GM18873 (cell line): ENCODE results near the gene XYLT1.

ENCODE experiments used
- ATAC-seq: cut with Tn5 transposase; IDR thresholded peaks from one replicate; pipeline ENCODE4 v1.9.1; 2021; ENCODE audit warnings: mild to moderate bottlenecking, moderate library complexity, moderate number of reproducible peaks; ENCODE audit not compliant: unreplicated experiment, low FRiP score

XYLT1 gene

DNA sequence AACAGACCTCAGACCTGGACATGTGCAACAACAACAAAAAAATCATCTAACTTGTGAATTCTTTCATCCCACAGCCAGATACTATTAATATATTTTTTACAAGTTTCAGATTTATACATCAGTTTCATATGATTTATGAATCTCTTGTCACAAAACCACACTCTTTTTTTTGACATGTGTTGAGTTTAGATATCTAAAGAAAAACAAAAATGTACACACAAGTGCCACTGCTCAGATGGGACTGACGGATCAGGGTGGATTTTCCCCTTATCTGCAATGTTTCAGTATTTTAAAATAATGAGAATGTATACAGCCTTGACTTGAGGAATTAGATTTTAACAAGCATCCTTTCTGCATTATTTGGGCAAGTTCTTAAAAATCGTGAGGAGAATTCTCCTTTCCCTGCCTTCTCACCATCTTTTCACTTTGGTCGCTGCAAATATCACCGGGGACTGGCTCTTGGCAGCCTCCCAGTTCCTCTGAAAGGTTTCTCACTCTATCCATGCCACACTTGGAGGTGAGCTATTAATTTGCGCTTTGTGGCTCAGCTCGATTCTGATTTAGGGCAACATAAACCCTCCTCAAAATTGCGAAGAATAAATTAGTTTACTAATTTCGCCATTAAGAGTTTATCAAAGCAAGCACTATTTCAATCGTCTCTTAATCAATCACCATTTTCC is 225.7 kb downstream of the XYLT1 start:
- ATAC-seq = no peak

DNA sequence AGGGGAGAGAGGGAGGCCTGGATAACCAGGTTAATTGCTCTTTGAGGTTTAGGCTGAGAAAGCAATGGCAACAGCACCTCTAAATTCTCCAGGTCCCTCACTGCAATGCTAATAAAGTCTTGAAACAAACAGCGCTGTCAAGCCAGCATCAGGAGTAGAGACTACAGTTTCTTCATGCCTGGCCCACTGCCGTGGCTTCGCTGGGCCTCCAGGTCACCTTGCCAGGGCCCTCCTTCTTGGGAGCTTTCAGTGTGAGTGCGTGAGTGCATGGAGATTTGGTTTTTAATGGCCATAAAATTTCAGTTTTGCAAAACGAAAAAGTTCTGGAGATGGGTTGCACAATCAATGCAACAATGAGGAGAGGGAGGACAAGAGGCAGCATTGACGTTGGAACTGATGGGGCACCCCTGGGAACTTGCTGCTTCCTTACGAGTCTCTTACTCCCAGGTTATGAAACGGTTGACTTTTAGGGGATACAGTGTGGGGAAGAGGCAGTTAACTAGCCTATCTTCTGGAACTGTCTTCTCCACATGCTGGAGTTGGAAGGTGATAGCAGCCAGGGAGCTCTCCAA is 229.4 kb downstream of the XYLT1 start:
- ATAC-seq = no peak

DNA sequence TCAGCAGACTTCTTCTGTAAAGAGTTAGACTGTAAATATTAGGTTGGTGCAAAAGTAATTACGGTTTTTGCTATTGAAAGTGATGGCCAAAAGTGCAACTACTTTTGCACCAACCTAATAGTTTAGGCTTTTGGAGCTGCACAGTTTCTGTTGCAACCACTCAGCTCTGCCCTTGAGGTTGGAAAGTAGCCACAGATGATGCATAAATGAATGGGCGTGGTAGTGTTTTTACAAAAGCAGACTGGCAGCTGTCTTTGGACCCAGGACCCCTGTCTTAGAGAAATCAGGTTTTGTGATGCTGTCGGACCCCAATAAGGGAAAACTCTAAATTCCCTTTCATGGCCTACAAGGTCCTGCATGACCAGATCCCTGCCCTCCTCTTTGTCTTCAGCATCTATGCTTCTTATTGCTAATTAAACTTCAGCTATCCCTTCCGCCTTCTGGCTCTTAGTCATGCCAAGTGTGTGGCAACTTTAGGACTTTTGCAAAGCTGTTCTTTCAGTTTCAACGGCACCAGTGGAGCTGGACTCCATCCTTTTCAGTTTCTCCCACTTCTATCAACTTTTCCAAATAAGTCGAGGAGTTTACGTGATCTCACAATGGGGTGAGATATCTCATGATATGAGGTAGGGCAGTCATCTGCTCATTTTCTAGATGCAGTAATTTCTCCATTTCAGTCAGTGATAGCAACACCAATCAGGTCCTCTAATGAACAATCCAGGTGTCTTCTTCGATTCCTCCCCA is 232.3 kb downstream of the XYLT1 start:
- ATAC-seq = no peak

DNA sequence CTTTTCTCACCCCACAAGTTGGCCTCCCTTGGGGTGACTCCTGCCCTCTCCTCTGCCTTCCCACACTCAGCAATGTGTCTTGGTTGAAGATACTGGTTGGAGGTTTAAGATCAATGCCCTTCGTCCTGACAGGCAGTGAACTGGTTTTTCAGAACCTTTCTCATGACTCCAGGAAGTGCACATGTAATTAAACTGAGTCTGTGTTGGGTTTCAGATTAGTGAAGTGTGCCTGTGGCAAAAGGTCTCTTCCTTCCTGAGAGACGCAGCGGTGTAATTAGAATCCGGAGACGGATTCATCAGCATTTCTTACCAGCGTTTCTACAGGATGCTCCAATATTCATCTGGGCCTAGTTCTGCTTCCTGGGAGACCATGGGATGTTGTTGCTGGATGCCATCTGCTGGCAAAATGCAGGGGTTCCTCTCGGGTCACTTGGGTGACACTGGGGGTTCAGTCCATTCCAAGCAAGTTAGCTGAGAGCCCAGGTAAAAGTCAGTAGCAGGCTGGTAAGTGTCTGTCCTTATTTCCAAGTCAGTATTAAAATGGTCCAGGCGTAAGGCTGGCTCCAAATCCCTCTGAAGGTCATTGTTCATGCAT is 233.3 kb downstream of the XYLT1 start:
- no peak for ATAC-seq

DNA sequence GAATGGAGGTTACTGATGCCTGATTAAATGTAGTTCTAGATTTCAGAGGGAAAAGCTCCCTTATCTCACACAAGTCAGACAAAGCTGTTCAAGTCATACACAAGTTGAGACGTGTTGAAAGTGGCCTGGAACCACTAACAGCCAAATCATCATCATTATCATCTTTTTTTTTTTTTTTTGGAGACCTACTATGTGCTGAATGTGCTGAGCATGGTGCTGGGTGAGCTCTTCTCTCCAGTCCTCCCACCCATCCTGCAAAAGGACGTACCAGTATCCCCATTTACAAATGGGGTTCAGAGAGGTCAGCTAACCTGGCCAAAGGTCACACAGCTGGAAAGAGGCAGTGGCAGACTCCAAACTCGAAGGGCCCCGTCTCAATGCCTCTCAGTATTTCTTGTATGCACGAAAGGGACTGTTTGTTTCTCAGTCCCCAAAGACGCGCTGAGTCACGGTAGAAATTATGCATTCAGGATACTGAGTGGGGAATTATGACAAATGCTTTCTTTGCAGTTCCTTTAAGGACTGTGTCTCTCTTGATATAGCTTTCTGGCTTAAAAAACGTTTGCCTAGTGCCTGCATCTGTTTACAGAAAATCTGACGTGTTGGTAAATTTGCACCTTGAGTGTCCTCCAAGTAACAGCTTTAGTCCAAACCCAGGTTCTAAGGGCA is 235.5 kb downstream of the XYLT1 start:
- no peak for ATAC-seq

DNA sequence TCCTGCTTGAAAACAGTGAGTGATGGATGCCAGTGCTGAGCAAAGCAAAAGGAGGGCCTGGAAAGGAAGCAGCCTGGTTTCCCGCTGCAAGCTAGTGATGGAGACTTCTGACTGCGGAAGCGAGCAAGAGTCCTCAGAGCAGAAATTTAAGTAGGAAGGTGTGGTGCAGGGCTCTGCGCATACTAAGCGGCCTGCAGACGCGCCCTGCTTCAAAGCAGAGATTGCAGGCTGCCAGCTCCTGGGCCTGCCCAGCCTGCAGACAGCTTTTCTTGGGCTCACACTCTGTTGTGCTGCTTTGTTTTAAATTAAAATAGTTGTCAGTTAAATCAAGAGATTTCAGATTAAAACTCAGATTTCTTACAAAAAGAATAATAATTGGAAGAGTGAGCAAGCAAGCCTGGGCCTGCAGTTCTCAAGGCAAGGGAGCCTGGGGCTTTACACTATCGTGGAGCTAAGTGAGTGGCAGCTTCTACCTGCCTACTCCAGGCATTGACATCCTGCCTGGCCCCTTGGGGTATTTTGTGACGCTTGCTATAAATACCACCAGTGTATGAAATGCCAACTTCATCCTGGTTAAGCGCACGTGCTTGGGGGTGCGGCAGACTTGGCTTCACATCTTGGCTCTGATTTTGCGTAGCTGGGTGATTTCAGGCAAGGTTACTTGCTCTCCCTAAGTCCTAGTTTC is 237.3 kb downstream of the XYLT1 start:
- ATAC-seq = no peak

DNA sequence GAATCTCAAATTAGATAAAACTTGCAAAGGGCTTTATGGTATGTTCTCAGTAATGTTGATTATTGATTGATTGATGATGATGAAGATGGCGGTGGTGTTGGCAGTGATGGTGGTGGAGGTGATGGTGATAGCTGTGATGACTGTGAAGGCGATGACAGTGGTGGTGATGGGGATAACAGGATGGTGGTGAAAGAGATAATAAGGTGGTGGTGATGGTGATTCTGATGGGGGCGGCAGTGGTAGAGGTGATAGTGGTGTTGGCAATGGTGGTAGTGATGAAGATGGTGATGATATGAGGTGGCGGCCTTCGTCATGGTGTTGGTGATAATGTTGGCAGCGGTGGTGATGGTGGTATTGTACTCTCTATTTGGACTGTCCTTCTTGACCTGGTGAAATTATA is 238.3 kb downstream of the XYLT1 start:
- ATAC-seq = no peak

DNA sequence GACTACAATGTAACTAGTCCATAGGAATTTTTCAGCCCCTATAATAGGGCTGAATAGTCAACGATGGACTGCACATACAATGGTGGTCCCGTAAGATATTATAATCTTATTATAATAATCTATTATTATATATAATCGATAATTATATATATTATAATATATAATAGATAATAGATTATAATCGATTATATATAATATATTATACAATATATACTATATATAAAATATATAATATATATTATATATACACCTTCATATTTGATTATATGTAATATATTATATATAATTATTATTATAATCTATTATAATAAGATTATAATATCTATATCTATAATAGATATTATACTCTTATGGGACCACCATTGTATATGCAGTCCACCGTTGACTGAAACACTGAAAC is 238.8 kb downstream of the XYLT1 start:
- no peak for ATAC-seq

DNA sequence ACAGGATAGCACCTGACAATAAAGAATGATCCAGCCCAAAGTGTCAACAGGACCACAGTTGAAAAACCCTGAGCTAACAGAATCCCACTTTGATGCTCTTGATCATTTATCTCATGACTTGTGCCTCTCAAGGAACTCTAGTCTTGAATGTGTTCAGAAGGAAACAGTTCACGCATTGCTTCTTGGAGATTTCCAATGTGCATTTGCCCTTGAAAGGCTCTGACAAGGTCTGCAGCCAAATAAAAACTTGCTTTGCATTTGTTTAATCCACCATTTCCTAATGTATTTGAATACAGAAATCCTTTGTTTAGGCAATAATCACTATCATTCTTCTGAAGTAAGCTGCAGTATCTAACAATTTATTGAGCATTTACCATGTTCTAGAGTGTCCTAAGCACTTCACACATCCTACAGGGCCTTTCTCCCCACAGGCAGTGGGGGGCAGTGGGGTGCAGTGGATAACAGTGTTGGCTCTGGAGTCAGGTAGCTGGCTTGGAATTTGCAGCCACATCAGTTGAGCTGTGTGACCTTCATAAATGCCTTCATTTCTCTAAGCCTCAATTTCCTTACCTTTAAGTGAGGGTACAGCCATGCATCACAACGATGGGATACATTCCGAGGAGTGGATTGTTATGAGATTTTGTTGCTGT is 239.7 kb downstream of the XYLT1 start:
- no peak for ATAC-seq

DNA sequence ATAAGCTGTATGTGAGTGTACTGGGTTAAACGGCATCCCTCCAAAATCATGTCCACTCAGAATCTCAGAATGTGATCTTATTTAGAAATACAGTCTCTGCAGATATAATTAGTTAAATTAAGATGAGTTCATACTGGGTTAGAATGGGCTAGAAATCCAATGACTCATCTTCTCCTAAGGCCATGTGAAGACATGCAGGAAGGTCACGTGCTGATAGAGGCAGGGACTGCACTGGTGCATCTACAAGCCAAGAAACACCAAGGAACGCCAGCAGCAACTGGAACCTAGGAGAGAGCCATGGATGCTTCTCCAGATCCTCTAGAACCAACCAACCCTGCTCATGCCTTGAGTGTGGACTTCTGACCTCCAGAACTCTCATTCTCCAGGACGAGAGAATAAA is 241.0 kb downstream of the XYLT1 start:
- no peak for ATAC-seq

DNA sequence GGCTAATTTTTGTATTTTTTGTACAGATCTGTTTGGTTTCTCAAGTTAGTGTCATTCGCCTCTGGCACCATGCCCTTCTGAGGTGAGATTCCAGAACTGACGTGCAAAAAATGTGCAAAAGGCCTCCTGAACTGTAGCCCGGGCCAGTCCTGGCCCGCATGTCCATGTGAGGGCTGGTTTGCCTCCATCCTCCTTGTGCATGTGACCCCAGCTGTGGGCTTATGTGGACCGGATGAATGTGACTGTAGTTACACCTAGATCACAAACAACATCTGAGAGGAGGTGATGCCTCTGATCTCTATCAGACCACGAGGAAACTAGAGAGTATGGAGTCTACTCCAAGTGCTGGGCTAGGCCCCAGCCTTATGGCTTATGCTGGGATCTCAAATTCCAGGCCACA is 241.6 kb downstream of the XYLT1 start:
- no peak for ATAC-seq

DNA sequence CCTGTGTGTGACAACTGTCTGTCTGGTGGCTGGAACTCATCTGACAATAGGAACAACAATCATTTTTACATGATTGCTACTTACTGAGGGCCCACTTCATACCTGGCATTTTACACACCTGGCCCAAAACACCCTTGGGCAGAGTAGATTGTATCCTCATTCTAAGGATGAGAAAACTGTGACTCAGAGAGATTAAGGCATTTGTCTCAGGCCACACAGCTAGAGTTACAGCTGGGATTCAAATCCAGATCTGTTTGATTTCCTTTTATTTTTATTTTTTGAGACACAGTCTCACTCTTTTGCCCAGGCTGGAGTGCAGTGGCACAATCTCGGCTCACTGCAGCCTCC is 242.1 kb downstream of the XYLT1 start:
- no peak for ATAC-seq

DNA sequence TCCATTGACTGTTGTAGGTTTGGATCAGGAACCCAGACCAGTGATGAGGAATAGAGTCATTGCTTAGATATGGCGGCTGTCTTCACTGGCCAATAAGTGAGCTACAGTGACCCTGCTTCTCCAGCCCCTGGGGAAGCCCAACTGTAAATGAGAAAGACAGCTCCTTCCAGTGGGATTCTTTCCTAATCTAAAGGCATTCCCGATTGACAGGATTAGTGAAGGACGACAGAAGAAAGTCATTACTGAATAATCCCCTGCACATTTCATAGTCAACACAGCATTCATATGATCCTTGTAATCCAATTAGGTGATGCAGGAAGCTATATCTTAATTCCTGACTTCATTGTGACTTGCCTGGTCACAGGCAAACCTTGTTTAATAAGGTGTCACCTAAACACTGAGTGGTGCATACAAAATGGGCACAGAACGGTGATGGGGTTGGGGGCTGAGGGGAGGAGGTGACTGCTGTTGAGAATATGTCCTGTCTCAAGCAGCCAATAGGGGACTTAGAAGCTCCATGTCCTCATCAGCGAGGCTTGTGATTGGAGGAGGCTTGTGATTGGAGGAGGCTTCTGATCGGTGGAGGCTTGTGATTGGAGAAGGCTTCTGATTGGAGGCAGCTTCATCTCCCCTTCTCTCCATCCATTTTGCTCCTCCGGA is 242.6 kb downstream of the XYLT1 start:
- ATAC-seq = no peak

DNA sequence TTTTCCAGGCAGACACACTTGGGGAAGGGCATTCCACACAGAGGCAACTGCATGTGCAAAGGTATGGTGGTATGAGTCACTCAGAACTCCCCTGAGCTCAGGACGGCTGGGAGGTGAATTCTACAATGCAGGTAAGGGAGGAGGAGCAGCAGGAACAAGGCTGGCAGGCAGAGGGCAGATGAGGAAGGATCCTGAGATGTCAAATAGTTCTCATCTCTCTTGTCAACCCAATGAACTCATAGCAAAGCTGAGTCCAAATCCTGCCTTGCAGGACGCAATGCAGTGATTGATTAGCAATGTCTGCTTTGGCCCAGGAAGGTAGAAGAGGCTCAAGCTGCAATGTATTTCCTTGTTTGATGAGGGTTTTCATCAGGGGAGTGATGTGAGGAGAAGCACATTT is 243.5 kb downstream of the XYLT1 start:
- ATAC-seq = no peak

DNA sequence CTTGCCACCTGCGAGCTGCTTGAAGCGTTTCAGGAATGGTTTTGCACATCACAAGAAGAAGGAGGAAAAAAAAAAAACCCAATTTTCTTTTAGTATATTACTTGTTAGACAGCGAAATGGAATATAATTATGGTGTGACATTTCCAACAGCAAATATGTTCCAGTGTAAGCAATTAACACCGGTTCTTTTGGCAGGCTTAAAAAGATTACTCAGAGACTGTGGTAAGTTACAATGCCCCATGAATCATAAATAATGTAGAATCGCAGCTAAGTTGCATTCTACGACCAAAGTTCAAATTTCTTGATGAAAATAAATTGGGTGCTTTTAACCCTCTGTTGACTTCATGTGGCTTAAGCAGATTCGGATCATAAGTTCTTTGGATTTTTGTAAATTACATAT is 245.2 kb downstream of the XYLT1 start:
- ATAC-seq = no peak

DNA sequence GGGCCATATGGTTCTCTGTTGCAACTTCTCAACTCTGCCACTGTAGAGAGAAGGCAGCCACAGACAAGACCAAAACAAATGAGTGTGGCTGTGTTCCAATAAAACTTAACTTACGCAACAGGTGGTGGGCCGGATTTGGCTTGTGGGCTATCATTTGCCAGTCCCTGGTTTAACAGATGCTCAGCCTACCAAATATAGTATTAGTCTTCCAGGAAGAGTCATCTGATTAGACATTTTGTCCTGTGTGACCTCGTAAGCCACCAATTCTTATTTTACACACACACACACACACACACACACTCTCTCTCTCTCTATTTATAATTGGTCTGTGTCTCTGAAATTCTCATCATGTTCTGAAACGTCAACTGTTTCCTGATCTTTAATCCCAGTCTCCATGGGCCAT is 245.9 kb downstream of the XYLT1 start:
- ATAC-seq = no peak

DNA sequence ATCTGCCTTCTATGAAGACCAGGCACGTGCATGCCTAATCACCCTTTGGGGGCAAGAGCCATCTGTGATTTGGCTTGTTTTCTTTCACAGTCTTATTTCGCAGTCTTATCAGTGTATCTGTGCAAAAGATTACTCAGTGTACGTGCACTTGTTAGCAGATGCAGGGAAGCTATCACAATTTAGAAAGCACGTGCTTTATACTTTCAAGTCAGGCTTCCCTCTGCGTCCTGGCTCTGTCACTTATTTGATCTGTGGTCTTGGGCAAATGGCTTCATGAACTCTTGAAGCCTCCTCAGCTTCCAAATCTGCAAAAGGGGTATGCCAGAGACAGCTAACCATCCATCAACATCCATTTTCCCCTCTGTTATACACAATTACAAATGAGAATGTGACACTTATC is 246.4 kb downstream of the XYLT1 start:
- no peak for ATAC-seq

DNA sequence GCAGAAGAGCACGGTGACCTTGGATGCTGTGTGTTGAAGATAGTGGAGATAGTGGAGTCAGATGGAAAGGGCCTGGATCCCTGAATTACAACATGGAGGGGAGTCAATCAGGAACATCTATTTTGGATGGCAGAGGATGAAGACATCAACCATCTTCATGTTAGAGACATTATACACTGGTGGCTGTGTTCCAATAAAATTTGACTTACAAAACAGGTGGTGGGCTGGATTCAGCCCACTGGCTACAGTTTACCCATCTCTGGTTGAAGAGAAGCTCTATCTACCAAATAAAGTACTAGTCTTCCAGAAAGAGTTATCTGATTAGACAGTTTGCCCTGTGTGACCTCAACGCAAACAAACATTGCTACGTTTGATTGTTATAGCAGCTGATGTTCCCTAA is 247.2 kb downstream of the XYLT1 start:
- ATAC-seq = no peak

DNA sequence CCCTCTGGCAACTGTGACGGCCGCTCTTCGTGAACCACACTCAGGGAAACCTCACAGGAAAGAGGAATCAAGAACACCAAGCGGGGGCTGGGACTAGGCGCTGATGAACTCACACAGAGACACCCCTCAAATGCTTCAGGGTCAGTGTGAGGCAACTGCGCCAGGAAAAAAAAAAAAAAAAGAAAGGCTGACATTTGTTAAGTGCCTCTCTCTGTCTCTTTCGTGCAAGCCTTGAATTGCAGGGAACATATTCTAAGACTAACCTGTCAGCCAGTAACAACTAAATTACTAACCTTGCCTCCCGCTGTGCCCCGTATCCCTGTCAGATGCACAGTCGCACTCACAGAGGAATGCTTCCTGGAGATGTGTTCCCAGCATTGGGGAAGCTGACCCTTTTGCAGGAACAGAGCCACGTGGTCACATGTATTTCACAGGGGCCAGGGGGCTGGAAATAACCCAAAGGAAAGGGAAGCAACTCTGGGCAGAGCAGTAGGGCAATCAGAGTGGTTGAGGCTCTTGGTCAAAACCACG is 247.8 kb downstream of the XYLT1 start:
- ATAC-seq = no peak
